ENCODE measurements around the gene F2R.
A peak's percentile ranks its signal among the peaks of the same experiment; 100 is the strongest.
"Not testable (repeated sequence)": the region's sequence is repeated elsewhere in the genome, so short reads cannot be mapped to it uniquely, and the experiment has no call there.

Gene F2R

DNA sequence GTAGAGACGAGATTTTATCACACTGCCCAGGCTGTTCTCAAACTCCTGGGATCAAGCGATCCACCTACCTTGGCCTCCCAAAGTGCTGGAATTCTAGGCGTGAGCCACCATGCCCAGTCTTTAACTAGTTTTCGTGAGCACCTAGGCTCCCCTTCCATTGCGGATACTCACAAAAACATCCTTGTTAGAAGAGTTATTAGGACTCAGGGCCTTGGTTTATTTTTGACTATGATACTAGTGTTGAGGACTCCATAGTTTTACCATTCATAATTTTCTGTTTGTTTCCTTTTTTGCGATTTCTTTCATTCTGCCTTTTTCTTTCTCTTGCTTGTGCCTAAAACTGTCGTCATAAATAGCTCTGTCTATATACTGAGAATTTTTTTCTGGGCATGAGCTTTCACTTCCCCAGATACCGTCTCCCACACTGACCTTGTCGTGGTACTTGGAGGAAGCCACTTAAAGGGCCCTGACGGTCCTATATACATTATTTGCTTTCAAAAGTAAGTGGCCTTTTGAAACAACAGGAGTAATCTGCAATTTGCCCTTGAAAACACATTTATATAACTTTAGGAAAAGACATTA is 5.2 kb downstream of the F2R start:
- no peak for DNase-seq

DNA sequence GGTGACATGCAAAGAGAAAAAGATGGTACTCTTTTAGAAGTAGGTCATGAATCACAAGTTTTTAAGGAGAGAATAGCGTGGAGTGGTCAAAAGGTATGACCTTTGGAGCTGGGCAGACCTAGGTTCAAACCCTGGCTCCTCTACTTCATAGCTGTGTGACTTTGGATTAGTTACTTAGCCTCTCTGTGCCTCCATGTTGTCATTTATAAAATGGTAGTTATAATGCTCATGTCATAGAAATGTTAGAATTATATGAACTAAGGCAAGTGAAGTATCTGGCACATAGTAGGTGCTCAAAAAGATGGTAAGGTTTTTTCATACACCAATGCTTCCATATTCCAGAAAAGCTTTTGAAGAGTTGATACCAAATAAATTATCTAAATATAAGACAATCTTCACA is 7.3 kb downstream of the F2R start:
- no peak for DNase-seq

DNA sequence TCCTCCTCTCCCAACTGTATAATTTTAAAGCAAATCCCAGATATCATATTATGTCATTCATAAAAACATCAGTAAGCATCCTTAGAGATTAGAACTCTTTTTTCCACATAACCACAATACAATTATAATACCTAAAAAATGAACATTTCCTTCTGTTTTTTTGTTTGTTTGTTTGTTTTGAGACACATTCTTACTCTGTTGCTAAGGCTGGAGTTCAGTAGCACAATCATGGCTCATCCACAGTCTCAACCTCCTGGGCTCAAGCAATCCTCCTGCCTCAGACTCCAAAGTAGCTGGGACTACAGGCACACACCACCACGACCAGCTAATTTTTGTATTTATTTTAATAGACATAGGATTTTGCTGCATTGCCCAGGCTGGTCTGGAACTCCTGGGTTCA is 8.0 kb downstream of the F2R start:
- DNase-seq: no peak

DNA sequence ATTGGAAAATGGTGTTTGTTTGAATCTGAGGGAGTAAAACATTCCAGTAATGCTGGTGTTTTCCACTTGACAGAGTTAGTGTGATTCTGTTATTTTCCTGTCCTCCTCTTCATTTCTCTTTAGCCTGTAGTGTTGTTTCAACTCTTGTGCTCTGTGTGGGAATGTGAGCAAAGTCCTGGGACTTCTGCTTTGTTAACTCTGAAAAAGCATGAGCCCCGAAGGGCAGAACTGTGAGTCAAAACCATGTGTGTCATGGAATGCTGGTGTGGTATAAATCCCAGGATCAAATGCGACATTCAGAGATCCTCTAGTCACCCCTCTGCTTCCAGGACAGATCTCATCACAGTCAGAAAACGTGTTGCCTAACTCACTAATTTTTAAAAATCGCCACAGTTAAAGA is 8.9 kb downstream of the F2R start:
- no peak for DNase-seq

DNA sequence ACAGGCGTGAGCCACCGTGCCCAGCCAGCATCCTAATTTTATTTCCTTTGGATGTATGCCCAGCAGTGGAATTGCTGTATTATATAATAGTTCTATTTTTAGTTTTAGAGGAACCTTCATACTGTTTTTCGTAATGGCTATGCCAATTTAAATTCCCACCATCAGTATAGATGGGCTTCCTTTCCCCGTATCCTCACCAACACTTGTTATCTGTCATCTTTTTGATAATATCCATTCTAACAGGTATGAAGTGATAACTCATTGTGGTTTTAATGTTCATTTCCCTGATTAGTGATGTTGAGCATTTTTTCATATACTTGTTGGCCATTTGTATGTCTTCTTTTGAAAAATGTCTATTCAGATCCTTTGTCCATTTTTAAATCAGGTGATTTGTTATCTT is 13.0 kb downstream of the F2R start:
- no peak for DNase-seq

DNA sequence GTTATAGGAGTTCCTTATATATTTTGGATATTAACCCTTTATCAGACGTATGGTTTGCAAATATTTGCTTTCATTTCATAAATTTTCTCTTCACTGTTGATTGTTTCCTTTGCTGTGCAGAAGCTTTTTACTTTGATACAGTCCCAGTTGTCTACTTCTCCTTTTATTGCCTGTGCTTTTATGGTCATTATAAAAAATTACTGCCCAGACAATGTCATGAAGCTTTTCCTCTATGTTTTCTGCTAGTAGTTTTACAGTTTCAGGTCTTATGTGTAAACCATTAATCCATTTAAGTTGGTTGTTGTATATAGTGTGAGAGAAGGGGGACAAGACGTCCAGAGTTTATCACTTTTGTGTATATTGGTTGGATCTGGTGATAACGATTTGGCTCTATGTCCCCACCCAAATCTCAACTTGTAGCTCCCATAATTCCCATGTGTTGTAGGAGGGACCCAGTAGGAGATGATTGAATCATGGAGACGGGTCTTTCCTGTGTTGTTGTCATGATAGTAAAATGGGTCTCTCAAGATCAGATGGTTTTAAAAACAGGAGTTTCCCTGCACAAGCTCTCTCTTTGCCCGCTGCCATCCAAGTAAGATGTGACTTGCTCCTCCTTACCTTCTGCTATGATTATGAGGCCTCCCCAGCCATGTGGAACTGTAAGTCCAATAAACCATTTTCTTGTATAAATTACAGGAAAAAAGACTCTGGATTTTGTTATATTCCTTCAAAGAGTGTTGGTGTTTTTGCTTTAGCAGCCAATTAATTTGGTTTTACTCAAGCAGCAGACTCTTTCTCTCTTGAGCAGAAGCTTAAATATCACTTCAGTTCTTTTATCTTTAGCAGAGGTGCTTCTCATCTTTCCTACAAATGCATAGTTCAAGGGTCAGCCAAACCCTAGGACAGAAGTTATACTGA is 13.7 kb downstream of the F2R start:
- DNase-seq: no peak

DNA sequence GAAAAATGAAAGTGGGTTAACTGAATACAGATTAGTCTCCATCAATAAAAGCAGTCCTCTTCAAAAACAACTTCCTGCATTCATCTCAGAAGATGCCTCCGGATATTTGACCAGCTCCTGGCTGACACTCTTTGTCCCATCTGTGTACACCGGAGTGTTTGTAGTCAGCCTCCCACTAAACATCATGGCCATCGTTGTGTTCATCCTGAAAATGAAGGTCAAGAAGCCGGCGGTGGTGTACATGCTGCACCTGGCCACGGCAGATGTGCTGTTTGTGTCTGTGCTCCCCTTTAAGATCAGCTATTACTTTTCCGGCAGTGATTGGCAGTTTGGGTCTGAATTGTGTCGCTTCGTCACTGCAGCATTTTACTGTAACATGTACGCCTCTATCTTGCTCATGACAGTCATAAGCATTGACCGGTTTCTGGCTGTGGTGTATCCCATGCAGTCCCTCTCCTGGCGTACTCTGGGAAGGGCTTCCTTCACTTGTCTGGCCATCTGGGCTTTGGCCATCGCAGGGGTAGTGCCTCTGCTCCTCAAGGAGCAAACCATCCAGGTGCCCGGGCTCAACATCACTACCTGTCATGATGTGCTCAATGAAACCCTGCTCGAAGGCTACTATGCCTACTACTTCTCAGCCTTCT is 16.6 kb downstream of the F2R start:
- DNase-seq: no peak

DNA sequence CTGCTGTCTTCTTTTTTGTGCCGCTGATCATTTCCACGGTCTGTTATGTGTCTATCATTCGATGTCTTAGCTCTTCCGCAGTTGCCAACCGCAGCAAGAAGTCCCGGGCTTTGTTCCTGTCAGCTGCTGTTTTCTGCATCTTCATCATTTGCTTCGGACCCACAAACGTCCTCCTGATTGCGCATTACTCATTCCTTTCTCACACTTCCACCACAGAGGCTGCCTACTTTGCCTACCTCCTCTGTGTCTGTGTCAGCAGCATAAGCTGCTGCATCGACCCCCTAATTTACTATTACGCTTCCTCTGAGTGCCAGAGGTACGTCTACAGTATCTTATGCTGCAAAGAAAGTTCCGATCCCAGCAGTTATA is 17.1 kb downstream of the F2R start:
- no peak for DNase-seq

DNA sequence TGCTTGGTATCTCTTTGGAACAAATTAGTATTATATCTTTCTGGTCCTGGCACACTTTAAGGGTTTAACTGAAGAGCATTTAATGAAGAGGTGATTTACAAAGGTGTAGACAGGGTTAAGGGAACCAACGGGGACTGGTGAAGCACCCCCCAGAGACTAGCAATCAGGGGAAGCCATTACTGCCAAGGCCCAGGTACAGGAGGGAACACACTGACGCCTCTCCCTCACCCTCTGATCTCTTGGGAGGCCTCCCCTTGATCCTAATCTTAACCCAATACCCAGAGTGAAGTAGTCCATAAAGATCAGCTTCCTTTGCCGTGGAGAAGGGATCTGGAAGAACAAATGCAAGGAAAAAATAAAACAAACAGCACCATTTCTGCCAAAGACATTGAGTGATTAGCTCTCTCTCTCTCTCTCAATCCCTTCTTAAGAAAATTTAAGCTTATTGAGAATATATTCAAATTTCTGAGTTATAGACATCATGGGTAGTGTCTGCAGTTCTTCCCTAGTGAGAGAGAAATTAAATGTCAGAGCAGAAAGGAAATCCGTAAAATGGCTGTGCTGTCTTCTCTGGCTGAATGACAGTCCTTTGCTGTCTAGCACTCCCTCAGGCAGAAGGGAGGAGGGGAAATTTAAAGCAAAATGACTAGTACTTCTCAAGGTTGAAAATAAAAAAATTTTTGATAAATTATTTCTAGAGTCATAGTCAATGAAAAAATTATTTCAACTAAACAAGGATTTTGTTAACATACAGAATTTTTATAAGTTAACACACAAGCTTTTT is 20.0 kb downstream of the F2R start:
- no peak for DNase-seq

DNA sequence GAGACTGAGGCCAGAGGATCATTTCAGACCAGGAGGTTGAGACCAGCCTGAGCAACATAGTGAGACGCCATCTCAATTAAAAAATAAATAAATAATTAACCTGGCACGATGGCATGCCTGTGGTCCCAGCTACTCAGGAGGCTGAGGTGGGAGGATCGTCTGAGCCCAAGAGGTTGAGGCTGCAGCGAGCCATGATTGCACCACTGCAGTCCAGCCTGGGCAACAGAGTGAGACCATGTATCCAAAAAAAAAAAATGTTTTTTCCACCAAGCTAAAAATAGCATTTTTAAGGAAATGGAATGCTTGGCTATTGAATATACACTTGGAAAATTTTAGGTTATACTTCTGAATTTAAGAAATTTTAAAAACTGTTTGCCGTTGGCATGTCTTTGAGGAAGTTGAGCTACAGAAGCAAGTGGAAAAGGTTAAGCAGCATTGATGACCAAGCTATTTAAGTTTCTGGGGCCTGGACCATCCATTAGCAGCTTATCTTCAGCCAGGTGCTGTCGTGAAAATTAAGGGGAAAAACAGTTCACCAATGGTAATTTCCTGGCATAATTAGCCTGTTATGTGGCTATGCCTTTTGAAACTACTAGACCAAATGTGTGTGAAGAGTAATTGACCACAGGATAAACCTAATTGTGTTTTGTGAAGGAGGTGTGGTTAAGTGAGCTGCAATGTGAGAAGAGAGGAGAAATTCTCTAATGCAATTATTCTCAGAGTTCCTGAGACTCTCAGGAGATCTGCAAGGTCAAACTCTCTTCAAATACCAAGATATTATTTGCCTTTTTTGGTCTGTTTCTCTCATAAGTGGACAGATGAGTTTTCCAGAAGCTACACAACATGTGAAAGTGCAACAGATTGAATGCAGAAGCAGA is 21.0 kb downstream of the F2R start:
- no peak for DNase-seq

DNA sequence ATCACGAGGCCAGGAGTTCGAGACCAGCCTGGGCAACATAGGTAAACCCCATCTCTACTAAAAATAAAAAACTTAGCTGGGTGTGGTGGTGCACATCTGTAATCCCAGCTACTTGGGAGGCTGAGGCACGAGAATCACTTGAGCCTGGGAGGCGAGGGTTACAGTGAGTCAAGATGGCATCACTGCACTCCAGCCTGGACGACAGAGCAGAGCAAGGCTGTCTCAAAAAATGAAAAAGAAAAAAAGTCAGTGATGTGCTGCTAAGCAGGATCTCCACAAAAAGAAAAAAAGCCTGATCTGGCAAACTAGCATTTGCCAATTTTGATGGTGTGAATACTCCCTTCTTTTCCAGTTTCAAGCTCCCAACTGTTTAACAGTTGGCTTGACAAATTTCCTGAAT is 21.9 kb downstream of the F2R start:
- DNase-seq: no peak

DNA sequence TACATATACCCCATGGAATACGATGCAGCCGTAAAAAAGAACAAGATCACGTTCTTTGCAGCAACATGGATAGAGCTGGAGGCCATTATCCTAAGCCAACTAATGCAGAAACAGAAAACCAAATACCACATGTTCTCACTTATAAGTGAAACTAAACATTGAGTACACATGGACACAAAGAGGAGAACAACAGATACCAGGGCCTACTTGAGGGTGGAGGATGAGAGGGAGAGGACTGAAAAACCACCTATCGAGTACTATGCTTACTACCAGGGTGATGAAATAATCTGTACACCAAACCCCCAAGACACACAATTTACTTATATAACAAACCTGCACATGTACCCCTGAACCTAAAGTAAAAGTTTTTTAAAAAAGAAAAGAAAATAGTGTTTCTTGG is 25.6 kb downstream of the F2R start:
- not testable (repeated sequence) for DNase-seq

DNA sequence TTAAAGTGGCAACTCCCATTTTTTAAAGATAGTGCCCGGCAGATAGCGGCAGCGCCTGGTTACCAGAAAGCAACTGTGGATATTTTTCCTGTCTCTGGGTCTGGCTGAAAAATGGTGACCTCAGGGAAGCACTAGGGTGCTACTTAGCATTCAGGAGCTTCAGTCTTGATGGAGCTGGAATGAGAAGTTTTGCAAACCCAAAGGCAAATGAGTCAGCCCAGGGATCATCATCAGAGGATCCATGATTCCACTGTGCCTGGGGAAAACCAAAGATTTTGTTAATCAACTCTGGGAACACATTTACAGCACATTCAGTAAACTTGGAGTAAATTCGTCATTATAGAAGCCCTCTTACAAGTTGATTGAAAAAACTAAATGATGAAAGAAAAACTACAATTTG is 26.7 kb downstream of the F2R start:
- no peak for DNase-seq

DNA sequence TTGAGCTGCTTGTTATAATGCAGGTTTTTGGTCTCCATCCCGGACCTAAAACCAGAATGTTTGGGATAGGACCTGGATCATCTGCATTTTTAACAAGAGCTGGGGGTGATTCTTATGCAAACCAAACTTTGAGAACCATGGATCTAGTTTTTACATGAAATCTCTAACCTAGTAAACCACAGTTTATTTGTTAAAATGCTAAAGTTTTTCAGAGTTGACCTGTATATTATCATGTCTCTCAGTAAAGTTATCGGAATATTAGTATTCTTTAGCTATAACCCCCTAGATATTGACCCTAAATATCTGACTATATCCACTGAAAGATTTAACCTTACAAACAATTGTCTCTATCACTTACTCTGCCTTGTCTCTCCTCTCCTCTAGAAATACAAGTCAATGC is 28.7 kb downstream of the F2R start:
- DNase-seq: no peak

DNA sequence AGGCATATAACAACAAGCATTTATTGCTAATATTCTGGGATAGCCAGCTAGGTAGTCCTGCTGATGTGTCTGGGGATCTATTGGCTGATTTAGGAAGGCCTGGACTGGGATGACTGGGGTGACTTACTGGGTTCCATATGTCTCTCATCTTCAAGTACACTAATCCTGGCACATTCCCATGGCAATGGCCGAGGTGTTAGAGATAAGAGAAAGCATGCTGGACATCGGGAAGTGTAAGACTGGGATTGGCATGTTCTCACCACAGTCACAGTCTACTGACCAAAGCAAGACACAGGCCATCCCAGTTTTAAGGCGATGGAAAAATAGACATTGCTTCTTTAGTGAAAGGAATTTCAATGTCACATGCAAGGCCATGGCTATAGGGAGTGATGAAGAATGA is 29.7 kb downstream of the F2R start:
- DNase-seq: no peak

DNA sequence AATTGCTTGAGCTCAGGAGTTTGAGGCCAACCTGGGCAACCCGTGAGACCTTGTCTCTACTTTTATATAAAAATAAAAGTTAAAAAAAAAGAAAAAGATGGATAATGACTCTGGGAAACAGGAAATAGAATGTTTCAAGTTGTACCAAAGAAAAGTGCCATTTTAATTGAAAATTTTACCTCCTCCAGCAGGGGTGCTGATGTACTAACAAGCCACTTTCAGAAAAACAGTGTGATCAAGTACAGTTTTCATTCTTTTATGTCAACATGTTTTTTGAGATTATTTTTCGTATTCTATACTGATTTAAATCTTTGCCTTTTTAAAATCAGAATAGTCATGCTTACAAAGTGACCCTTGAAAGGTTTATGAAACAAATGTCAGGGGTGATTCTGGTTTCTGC is 30.8 kb downstream of the F2R start:
- DNase-seq: no peak

DNA sequence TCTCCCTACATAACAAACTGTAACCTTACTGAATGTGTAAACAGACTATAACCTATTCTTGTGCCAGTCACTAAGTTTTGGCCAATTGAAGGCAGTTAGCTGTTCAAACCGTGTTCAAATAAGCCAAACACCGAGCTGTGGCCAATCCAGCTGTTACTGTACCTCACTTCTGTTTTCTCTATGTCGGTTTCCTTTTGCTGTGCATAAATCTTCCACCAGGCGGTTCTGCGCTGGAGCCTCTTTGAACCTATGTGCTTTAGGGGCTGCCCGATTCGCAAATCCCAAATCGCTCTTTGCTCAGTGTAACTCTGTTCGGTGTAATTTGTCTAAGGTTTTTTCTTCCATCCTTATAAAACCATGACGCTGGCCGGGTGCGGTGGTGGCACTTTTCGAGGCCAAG is 31.8 kb downstream of the F2R start:
- DNase-seq: no peak

DNA sequence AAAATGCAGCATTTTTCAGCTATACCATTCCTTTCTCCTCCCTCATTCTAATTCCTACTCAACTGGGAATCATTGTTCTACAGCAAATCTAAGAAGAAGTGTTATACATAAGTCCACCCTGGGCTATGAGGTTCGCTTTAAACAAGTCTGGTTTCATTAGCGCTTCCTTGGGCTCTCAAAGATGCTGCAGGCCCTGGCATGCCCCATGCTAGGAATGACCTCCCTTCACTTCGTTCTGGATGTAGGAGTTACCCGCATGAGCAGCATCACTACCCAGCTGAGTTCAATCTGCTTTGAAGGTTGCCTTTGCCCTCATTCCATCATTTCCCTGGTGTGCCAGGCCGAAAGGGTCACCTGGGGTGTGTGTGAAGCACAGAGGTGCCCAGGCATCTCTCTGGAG is 35.4 kb downstream of the F2R start:
- DNase-seq: no peak

DNA sequence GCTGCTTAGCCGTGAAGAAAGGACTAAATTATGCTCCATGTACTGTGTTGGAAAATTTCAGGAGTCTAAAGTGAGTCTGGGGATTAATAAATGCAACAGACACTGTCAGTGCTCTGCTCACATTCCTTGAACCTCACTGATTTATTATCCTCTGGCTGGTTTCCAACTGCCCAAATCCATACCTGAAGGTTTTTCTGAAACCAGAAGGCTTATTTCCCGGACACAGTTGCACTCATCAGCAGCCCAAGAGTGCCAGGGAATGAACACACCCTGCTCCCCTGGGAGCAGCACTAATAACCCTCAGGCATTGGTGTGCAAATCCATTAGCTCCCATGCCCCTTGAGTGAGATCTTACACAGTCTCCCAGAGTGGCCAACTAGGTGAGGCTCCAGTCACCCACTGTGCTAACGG is 38.7 kb downstream of the F2R start:
- peak in 1 of 2 experiments; percentile 5 for DNase-seq

DNA sequence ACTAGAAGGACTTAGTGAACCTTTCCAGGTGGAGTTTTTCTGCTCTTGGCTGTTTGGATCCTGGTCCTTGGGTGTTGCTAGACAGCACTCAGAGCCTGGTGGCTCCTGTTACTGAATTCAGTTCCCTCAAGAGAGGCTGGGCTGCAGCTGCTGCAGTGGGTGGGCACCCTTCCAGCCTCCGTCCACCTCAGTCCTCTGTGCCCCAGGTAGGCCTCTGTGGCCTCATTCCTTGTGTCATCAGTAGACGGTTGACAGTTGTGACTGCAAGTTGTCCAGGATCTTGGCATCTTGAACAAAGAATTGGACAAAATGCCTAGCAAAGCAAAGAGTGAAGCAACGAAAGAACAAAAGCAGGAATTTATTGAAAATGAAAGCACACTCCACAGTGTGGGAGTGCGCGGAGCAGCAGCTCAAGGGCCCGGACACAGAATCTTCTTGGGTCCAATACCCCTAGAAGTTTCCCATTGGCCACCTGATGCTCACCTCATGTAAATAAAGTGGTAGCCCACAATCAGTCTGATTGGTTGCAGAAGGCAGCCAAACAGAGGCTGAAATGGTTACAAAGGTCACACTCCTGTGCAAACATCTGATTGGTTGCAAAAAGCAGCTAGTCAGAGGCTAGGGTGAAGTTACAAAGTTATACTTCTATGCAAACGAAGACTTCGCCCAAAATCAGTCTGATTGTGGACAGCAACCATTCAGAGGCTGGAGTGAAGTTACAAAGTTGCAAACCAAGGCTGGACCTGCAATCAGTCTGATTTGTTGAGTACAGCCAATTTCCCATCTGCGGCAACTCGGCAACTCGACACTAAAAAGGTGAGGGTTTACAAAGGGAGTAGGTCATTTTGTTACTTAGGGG is 40.1 kb downstream of the F2R start:
- DNase-seq: no peak

DNA sequence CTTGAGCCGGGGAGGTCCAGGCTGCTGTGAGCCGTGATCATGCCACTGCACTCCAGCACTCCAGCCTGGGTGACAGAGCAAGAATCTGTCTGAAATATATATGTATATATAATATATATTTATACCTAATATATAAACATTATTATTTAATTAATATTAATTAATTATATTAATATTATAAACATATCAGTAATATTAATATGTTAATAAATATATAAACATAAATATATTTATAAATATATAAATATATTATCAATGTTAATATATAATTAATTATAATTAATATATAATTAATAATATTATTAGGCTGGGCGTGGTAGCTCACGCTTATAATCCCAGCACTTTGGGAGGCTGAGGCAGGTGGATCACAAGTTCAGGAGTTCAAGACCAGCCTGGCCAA is 41.1 kb downstream of the F2R start:
- DNase-seq: no peak
